ENCODE data around the gene PLXNB2.

DNA sequence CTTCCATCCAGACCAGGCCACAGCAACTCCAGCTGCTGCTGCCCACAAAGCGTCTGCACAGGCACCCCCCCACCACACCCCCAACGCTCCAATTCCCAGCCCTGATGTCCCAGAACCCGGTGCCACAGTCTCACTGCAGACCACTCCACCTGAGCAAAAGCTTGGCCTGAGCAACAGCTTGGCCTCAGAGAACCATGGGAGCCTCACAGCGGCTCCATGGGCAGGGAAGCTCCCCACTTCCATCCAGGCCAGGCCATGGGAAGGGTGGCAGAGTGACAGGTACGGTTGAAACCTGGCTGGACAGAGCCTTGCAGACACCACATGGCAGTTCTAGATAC lies 13.2 kb downstream of the PLXNB2 start:
- TF ChIP-seq EZH2phosphoT487 (IDR thresholded peaks at IDR 0.05; ENCODE audit: insufficient read depth, low read depth) (no peak), EZH2 (IDR thresholded peaks at IDR 0.05; ENCODE audit: insufficient read depth, poor library complexity, severe bottlenecking) (no peak)
